Breast epithelium (tissue), 3 donors: Measurements from ENCODE around the gene ATL2.

Experiments
- POLR2A ChIP-seq: fragments of 450-650 bp; IDR thresholded peaks from one replicate; pipeline ENCODE4 v1.6.1; 2016; ENCODE audit warnings: antibody characterized with exemption, mild to moderate bottlenecking, moderate library complexity
- TF ChIP-seq, protein P1 (sequence below), 3 donors: fragments of 450-650 bp; IDR thresholded peaks; one replicate each; pipeline ENCODE4 v1.5.1; 2016 to 2017; ENCODE audit warnings: antibody characterized with exemption in 3 of 3, mild to moderate bottlenecking in 3 of 3, moderate library complexity in 3 of 3

- TF ChIP-seq, protein P1, sequence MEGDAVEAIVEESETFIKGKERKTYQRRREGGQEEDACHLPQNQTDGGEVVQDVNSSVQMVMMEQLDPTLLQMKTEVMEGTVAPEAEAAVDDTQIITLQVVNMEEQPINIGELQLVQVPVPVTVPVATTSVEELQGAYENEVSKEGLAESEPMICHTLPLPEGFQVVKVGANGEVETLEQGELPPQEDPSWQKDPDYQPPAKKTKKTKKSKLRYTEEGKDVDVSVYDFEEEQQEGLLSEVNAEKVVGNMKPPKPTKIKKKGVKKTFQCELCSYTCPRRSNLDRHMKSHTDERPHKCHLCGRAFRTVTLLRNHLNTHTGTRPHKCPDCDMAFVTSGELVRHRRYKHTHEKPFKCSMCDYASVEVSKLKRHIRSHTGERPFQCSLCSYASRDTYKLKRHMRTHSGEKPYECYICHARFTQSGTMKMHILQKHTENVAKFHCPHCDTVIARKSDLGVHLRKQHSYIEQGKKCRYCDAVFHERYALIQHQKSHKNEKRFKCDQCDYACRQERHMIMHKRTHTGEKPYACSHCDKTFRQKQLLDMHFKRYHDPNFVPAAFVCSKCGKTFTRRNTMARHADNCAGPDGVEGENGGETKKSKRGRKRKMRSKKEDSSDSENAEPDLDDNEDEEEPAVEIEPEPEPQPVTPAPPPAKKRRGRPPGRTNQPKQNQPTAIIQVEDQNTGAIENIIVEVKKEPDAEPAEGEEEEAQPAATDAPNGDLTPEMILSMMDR (IDR thresholded peaks at IDR 0.05) = no peak
- no peak for TF ChIP-seq POLR2A
Observed at GRCh38 chr2:38265461-38265860, 111.6 kb downstream of the ATL2 start.
